Right lobe of liver (tissue), 4 donors: Measurements from ENCODE around the gene LRP2.

Experiments used
- POLR2A ChIP-seq: fragments of 450-650 bp; IDR thresholded peaks from one replicate; pipeline ENCODE4 v1.6.1; 2017; ENCODE audit warnings: antibody characterized with exemption, mild to moderate bottlenecking
- TF ChIP-seq, protein P1 (sequence below), 4 donors: fragments of 200-600 bp in 3 of 4; fragments of 450-650 bp in 1 of 4; IDR thresholded peaks; one replicate each; pipeline versions ENCODE4 v1.5.1 to v1.8.0; 2016 to 2022; ENCODE audit warnings: antibody characterized with exemption in 4 of 4, mild to moderate bottlenecking in 2 of 4
- donor health status: DM: no; HTN: no; CAD: no.
- donor health status: DM: no; HTN: no; CAD: no.
- donor health status: DM: no; HTN: yes; CAD: no.

GRCh38 chr2:169141713-169142352, 220.5 kb downstream of the LRP2 start:
- TF ChIP-seq, protein P1, sequence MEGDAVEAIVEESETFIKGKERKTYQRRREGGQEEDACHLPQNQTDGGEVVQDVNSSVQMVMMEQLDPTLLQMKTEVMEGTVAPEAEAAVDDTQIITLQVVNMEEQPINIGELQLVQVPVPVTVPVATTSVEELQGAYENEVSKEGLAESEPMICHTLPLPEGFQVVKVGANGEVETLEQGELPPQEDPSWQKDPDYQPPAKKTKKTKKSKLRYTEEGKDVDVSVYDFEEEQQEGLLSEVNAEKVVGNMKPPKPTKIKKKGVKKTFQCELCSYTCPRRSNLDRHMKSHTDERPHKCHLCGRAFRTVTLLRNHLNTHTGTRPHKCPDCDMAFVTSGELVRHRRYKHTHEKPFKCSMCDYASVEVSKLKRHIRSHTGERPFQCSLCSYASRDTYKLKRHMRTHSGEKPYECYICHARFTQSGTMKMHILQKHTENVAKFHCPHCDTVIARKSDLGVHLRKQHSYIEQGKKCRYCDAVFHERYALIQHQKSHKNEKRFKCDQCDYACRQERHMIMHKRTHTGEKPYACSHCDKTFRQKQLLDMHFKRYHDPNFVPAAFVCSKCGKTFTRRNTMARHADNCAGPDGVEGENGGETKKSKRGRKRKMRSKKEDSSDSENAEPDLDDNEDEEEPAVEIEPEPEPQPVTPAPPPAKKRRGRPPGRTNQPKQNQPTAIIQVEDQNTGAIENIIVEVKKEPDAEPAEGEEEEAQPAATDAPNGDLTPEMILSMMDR (IDR thresholded peaks at IDR 0.05), result peak; percentile 69 to 85 (median 76)
- no peak for TF ChIP-seq POLR2A
